IMR-90 (cell line): ENCODE measurements around the gene ZMYND11. TPM values are rescaled to one million over a fixed set of nuclear protein-coding genes. Genes with fewer than 3 reads are reported as not detected.

Experiments used
- ATAC-seq: fragments of 200-7000 bp; cut with Tn5 transposase; 2 replicates; pipeline ENCODE4 v1.9.1; 2020; ENCODE audit warnings: low read depth, mild to moderate bottlenecking, moderate library complexity
- BruUV-seq: library from RNA; stranded (reverse); fragments of 400-500 nt; replicated peaks from 2 replicates; lab custom pipeline; 2021; lab: Mats Ljungman, UMichigan
- CTCF ChIA-PET: fragments of 300-600 bp; formaldehyde crosslinking; extraction: SDS; loops from one replicate; lab custom pipeline; 2021; ENCODE audit warnings: antibody characterized with exemption; lab: Yijun Ruan, JAX
- POLR2A ChIA-PET: fragments of 300-600 bp; sonication (Branson Sonifier 250); formaldehyde crosslinking; loops from one replicate; lab custom pipeline; 2022; ENCODE audit warnings: antibody characterized with exemption; ENCODE audit not compliant: unreplicated experiment; lab: Charles Lee
- DNase-seq: peaks from one replicate; pipeline ENCODE4 v3.0.0; 2013
- H2AFZ ChIP-seq: replicated peaks from 2 replicates; pipeline ENCODE3; 2013; ENCODE audit warnings: low read length, mild to moderate bottlenecking; ENCODE audit not compliant: poor library complexity
- H2AK5ac ChIP-seq: 2 replicates; pipeline ENCODE4 v1.6.1; 2013; ENCODE audit warnings: low read depth, low read length, inconsistent platforms
- H2AK9ac ChIP-seq: replicated peaks from 2 replicates; pipeline ENCODE3; 2013; ENCODE audit warnings: mild to moderate bottlenecking, low read depth, low read length, moderate library complexity; ENCODE audit not compliant: poor library complexity
- H2BK120ac ChIP-seq: 2 replicates; pipeline ENCODE4 v1.6.1; 2013; ENCODE audit warnings: low read depth, low read length, inconsistent platforms
- H2BK15ac ChIP-seq: 3 replicates; pipeline ENCODE4 v1.6.1; 2013; ENCODE audit warnings: low read depth, low read length, inconsistent platforms
- H2BK20ac ChIP-seq: 2 replicates; pipeline ENCODE4 v1.6.1; 2013; ENCODE audit warnings: low read depth, mild to moderate bottlenecking, inconsistent platforms, low read length, moderate library complexity
- H2BK5ac ChIP-seq: 2 replicates; pipeline ENCODE4 v1.6.1; 2013; ENCODE audit warnings: mild to moderate bottlenecking, low read depth, low read length, inconsistent platforms; ENCODE audit not compliant: poor library complexity, severe bottlenecking
- H3K14ac ChIP-seq: replicated peaks from 2 replicates; pipeline ENCODE4 v1.6.1; 2013; ENCODE audit warnings: low read depth, low read length, inconsistent platforms
- H3K18ac ChIP-seq: 2 replicates; pipeline ENCODE4 v1.6.1; 2013; ENCODE audit warnings: low read depth, low read length, control low read depth
- H3K23ac ChIP-seq: 2 replicates; pipeline ENCODE4 v1.6.1; 2013; ENCODE audit warnings: low read depth, low read length, inconsistent platforms
- H3K27ac ChIP-seq: 2 replicates; pipeline ENCODE4 v1.5.1; 2013; ENCODE audit warnings: mild to moderate bottlenecking, control low read depth, low read length; ENCODE audit not compliant: insufficient read depth
- H3K27me3 ChIP-seq: 2 replicates; pipeline ENCODE4 v1.6.1; 2013; ENCODE audit warnings: low read length; ENCODE audit not compliant: control insufficient read depth, insufficient read depth
- H3K36me3 ChIP-seq: 2 replicates; pipeline ENCODE4 v1.6.1; 2013; ENCODE audit warnings: low read length, mixed read lengths; ENCODE audit not compliant: control insufficient read depth, insufficient read depth
- H3K4ac ChIP-seq: 2 replicates; pipeline ENCODE4 v1.6.1; 2013; ENCODE audit warnings: low read depth, low read length, inconsistent platforms
- H3K4me1 ChIP-seq: 2 replicates; pipeline ENCODE4 v1.6.1; 2013; ENCODE audit warnings: low read length, mixed read lengths; ENCODE audit not compliant: control insufficient read depth, insufficient read depth
- H3K4me2 ChIP-seq: 2 replicates; pipeline ENCODE4 v1.6.1; 2013; ENCODE audit warnings: low read depth, mild to moderate bottlenecking, control low read depth, low read length, moderate library complexity
- H3K4me3 ChIP-seq: 2 replicates; pipeline ENCODE4 v1.5.1; 2013; ENCODE audit warnings: low read depth, mild to moderate bottlenecking, control low read depth, low read length, moderate library complexity; ENCODE audit not compliant: insufficient read depth
- H3K56ac ChIP-seq: 2 replicates; pipeline ENCODE4 v1.6.1; 2013; ENCODE audit warnings: low read length, inconsistent platforms; ENCODE audit not compliant: insufficient read depth; ENCODE audit errors: extremely low read depth
- H3K79me1 ChIP-seq, 2 experiments: 2 replicates each; pipeline ENCODE4 v1.6.1; 2013; ENCODE audit warnings: low read length in 2 of 2, inconsistent platforms in 1 of 2, low read depth in 1 of 2
- H3K9ac ChIP-seq: 2 replicates; pipeline ENCODE4 v1.6.1; 2013; ENCODE audit warnings: low read depth, low read length, control low read depth
- H3K9me1 ChIP-seq: 2 replicates; pipeline ENCODE4 v1.6.1; 2013; ENCODE audit warnings: low read length, inconsistent platforms; ENCODE audit not compliant: insufficient read depth
- H3K9me3 ChIP-seq: 2 replicates; pipeline ENCODE4 v1.6.1; 2013; ENCODE audit warnings: low read length; ENCODE audit not compliant: control insufficient read depth, insufficient read depth
- H4K20me1 ChIP-seq: 2 replicates; pipeline ENCODE4 v1.6.1; 2013; ENCODE audit warnings: low read length, inconsistent platforms; ENCODE audit not compliant: insufficient read depth
- H4K5ac ChIP-seq: 2 replicates; pipeline ENCODE4 v1.6.1; 2013; ENCODE audit warnings: mild to moderate bottlenecking, low read depth, low read length, control low read depth
- H4K8ac ChIP-seq, 2 experiments: 2 replicates each; pipeline ENCODE4 v1.6.1; 2013; ENCODE audit warnings: low read depth in 2 of 2, low read length in 2 of 2, control low read depth in 1 of 2, inconsistent platforms in 1 of 2
- H4K91ac ChIP-seq: 2 replicates; pipeline ENCODE4 v1.6.1; 2013; ENCODE audit warnings: low read depth, low read length, inconsistent platforms; ENCODE audit not compliant: insufficient read depth
- MAFK ChIP-seq: IDR thresholded peaks from 2 replicates; pipeline ENCODE4 v1.6.1; 2012; ENCODE audit warnings: low read depth, low read length, improper control_type of control experiment
- RAD21 ChIP-seq: IDR thresholded peaks from 2 replicates; pipeline ENCODE4 v1.6.1; 2012; ENCODE audit warnings: low read length, improper control_type of control experiment
- WGBS, 2 experiments: methylation state at CpG; one replicate each; pipeline versions ENCODE4 v1.1.5 to v1.1.7; 2013; ENCODE audit warnings: missing lambda C conversion rate in 2 of 2; ENCODE audit not compliant: insufficient read length in 1 of 2; ENCODE audit errors: extremely low coverage in 2 of 2; 5-methylcytosine and 5-hydroxymethylcytosine counted together
- dilution Hi-C: fragments of 300-500 bp; cut with HindIII; formaldehyde crosslinking; loops from one replicate; pipeline ENCODE4 v1.14.3; 2018; ENCODE audit warnings: low sequenced_read_pairs; ENCODE audit not compliant: unreplicated experiment
- in situ Hi-C: fragments of 300-500 bp; cut with MboI; formaldehyde crosslinking; loops from 3 replicates; pipeline ENCODE4 v1.14.3; 2019; ENCODE audit warnings: low sequenced_read_pairs, inconsistent platforms, mixed read lengths
- intact Hi-C: fragments of 100-400 bp; cut with micrococcal nuclease; formaldehyde crosslinking; loops from 2 replicates; pipeline ENCODE4 v1.10.0; 2022
- polyA plus RNA-seq, 3 experiments: library from polyadenylated mRNA; depleted of rRNA; stranded (reverse); fragments of >200 nt; gene quantifications; 2 replicates each; pipeline ENCODE4 v1.2.3, GENCODE V29; 2012; ENCODE audit warnings: low replicate concordance in 1 of 3
- total RNA-seq: library from RNA; depleted of rRNA; stranded (reverse); fragments of >200 nt; gene quantifications from 2 replicates; pipeline ENCODE4 v1.2.3, GENCODE V29; 2012

The ZMYND11 gene
- total and polyA plus RNA-seq, 2 of the 4 experiments (the other 2 are of a cell fraction) = 39.5 to 72.2 TPM

DNA sequence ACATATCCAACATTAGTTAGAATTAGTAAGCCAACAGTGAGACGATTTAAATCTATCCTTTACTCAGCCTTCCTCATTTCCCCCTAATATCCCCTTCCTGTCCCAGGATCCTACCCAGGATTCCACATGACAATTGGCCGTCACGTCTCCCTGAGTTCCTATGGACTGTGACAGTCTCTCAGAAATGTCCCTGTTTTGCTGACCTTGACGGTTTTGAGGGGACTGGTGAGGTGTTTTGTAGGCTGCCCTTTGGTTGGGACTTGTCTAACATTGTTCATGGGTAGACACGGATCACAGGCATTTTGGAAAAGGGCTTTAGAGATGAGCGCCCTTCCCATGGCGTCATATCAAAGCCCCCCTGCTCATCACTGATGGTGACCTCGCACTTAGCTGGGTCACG, 162.8 kb downstream of the ZMYND11 start:
- WGBS, 2 experiments = 100% methylated on average over 3 of the region's 9 CpGs; no CpG with 5 or more reads in 1 of the 2 experiments
- Histone ChIP-seq H2BK20ac (peak overlapping the region; percentile 81), H3K18ac (peak overlapping the region; percentile 97), H3K27ac (peak overlapping the region; percentile 70), H3K56ac (peak overlapping the region; percentile 13; the same call in 1 of the 2 replicates), H3K9me1 (peaks cover 18% of the 10 kb centered on the region), H3K4me1 (peaks cover 11% of the 10 kb centered on the region), H2AK9ac (peak overlapping the region; percentile 83), H3K79me1 (peaks cover 17 to 36% of the 10 kb centered on the region in 2 experiments), H3K27me3 (no peaks in the 10 kb centered on the region), H2BK15ac (peak overlapping the region; percentile 62; the same call in 1 of the 3 replicates), H2BK5ac (peak overlapping the region; percentile 94), H4K20me1 (peaks cover 3% of the 10 kb centered on the region), H4K91ac (peak overlapping the region; percentile 31), H3K23ac (peak overlapping the region; percentile 69; the same call in 1 of the 2 replicates), H3K4ac (peak overlapping the region; percentile 94), H2AK5ac (peak overlapping the region; percentile 96), H4K5ac (peak overlapping the region; percentile 89), H2BK120ac (peak overlapping the region; percentile 61), H3K4me2 (peak overlapping the region; percentile 89), H3K9ac (no peak overlapping the region), H3K9me3 (no peaks in the 10 kb centered on the region), H3K4me3 (no peak overlapping the region), H3K14ac (peak overlapping the region; percentile 66; the same call in 1 of the 2 replicates), H2AFZ (peak overlapping the region; percentile 44), H4K8ac (peak overlapping the region in 1 of 2 experiments; percentile 11; a peak in 1 of 4 replicates), H3K36me3 (peaks cover 18% of the 10 kb centered on the region)
- DNase-seq (no peak), ATAC-seq (no peak)
- ChIA-PET POLR2A (no interaction called here), CTCF (interaction anchor here (1.1 kb wide), 1 partner anchor 10 kb away, joined by 3 read pairs; no protein-coding TSS in a partner anchor)
- no TSS peak for BruUV-seq
- in situ Hi-C loops (no loop called here), intact Hi-C loops (no loop called here), dilution Hi-C loops (no loop called here)
- TF ChIP-seq RAD21 = no peak
- TF ChIP-seq MAFK = peak; percentile 90
